Measurements from ENCODE around the gene KNCN.

Gene KNCN

DNA sequence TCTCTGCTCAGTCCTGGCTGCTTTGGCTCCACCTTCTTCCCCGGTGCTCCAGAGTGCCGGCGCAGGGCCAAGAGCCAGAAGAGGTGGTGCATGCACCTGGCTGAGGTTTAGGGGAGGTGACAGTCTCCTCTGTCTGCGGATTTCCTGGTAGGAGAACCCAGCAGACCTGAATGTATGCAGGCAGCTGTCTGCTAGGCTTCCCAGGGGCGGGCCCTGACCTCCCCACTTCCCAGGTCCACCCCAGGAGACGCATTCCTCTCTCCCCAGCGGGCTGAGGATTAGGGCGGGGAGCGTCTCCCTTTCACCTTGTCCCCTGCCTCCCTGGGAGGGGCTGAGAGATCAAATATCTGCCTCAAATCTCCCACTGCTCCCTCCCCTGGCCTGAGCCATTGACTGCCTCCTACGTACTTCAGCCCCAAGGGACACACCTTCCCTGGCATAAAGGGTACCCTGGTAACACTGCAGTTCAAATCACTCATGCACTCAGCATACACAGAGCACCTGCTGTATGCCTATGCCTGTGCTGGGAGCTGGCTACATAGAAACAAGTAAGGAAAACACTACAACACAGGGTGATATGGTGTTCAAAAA lies 34.3 kb downstream of the KNCN start:
- no peaks in the 10 kb centered on the region for H3K36me3 ChIP-seq (ENCODE audit: control insufficient read depth, low read length)
- H3K4me1 ChIP-seq (ENCODE audit: control insufficient read depth, low read length) = no peaks in the 10 kb centered on the region
- H3K79me2 ChIP-seq (ENCODE audit: control insufficient read depth, low read length) = no peaks in the 10 kb centered on the region
- H3K4me3 ChIP-seq (ENCODE audit: low read length) = no peak overlapping the region
- peaks cover 32% of the 10 kb centered on the region for H3K27me3 ChIP-seq (ENCODE audit: control insufficient read depth, low read length)
- no peaks in the 10 kb centered on the region for H3K9me3 ChIP-seq (ENCODE audit: control insufficient read depth, insufficient read depth, low read length)
- TF ChIP-seq, protein P1, sequence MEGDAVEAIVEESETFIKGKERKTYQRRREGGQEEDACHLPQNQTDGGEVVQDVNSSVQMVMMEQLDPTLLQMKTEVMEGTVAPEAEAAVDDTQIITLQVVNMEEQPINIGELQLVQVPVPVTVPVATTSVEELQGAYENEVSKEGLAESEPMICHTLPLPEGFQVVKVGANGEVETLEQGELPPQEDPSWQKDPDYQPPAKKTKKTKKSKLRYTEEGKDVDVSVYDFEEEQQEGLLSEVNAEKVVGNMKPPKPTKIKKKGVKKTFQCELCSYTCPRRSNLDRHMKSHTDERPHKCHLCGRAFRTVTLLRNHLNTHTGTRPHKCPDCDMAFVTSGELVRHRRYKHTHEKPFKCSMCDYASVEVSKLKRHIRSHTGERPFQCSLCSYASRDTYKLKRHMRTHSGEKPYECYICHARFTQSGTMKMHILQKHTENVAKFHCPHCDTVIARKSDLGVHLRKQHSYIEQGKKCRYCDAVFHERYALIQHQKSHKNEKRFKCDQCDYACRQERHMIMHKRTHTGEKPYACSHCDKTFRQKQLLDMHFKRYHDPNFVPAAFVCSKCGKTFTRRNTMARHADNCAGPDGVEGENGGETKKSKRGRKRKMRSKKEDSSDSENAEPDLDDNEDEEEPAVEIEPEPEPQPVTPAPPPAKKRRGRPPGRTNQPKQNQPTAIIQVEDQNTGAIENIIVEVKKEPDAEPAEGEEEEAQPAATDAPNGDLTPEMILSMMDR (IDR thresholded peaks at IDR 0.05; ENCODE audit: low read depth, low read length, poor library complexity, severe bottlenecking) = no peak
- no peak for TF ChIP-seq EZH2phosphoT487 (IDR thresholded peaks at IDR 0.05; ENCODE audit: borderline replicate concordance, low read length)
- no peaks in the 10 kb centered on the region for H3K9me2 ChIP-seq (replicated peaks; ENCODE audit: control insufficient read depth, low read length)
- H3K27ac ChIP-seq (ENCODE audit: low read depth, low read length) = no peak overlapping the region
- H3F3A ChIP-seq (ENCODE audit: control insufficient read depth, insufficient read depth) = no peaks in the 10 kb centered on the region
- H3K4me2 ChIP-seq (ENCODE audit: low read length) = no peak overlapping the region
- no peaks in the 10 kb centered on the region; the same call in 1 of the 2 replicates for H4K20me1 ChIP-seq (ENCODE audit: control insufficient read depth, insufficient read depth, low read depth, low read length)

DNA sequence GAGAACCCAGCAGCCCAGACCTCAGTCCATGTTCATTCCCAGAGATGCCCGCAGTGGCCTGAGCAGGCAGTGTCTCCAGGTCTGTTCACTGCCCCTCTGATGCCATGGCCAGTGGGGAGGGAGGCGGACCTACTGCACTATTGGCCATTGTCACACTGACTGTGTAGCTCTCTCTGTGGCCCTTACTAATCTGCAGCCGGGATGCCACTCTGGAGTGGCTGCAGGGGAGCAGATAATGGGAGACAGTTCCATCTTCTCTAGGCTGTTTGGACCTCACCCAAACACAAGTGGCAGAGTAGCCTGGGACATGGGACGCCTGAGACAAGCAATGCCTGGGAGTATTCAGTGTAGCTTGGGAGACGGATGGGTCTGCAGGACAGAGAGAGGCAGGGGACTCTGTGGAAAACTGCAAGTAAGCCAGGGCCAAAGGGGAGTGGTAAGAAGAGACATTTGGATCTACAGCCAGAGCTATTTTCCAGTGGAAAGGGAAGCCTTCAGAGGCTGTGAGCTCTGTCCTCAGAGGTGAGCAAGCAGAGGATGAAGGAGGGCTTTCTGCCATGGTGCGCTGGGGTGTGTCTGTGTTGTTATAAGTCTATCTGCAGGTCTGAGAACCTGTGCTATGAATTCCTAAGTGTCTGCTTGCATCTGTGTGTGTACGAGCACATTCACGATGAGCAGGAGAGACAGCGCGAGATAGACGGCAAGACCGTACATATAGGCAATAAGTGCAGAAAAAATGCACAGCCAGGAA lies 35.1 kb downstream of the KNCN start:
- H4K20me1 ChIP-seq (ENCODE audit: control insufficient read depth, insufficient read depth, low read depth, low read length) = no peaks in the 10 kb centered on the region; the same call in 1 of the 2 replicates
- no peaks in the 10 kb centered on the region for H3F3A ChIP-seq (ENCODE audit: control insufficient read depth, insufficient read depth)
- H3K4me1 ChIP-seq (ENCODE audit: control insufficient read depth, low read length) = no peaks in the 10 kb centered on the region
- H3K4me2 ChIP-seq (ENCODE audit: low read length) = no peak overlapping the region
- H3K36me3 ChIP-seq (ENCODE audit: control insufficient read depth, low read length) = no peaks in the 10 kb centered on the region
- H3K4me3 ChIP-seq (ENCODE audit: low read length) = no peak overlapping the region
- no peak for TF ChIP-seq EZH2phosphoT487 (IDR thresholded peaks at IDR 0.05; ENCODE audit: borderline replicate concordance, low read length)
- TF ChIP-seq, protein P1 (IDR thresholded peaks at IDR 0.05; ENCODE audit: low read depth, low read length, poor library complexity, severe bottlenecking) = no peak
- H3K27ac ChIP-seq (ENCODE audit: low read depth, low read length) = no peak overlapping the region
- no peaks in the 10 kb centered on the region for H3K9me2 ChIP-seq (replicated peaks; ENCODE audit: control insufficient read depth, low read length)
- H3K9me3 ChIP-seq (ENCODE audit: control insufficient read depth, insufficient read depth, low read length) = no peaks in the 10 kb centered on the region
- no peaks in the 10 kb centered on the region for H3K79me2 ChIP-seq (ENCODE audit: control insufficient read depth, low read length)
- peaks cover 28% of the 10 kb centered on the region; the same call in 1 of the 2 replicates for H3K27me3 ChIP-seq (ENCODE audit: control insufficient read depth, low read length)

DNA sequence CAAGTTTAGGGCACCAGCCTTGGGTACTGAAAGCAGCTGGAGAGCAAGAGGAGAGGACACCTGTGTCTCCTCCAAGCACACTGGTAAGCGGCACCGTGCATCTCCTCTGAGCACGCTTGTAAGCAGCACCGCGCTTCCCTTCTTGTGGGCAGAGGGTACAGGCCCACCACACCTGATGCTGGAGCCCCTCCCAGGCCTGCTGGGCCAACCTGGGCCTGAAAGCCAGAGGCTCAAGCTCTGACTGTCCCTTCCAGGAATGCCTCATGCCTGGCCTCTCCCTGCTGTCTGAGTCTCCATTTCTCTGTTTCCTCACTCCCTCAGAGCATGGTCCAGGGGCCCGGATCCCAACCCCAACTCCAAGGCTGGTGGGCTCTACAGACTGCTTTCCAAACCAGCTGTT lies 35.9 kb downstream of the KNCN start:
- TF ChIP-seq, protein P1 (IDR thresholded peaks at IDR 0.05; ENCODE audit: low read depth, low read length, poor library complexity, severe bottlenecking) = no peak
- TF ChIP-seq EZH2phosphoT487 (IDR thresholded peaks at IDR 0.05; ENCODE audit: borderline replicate concordance, low read length) = no peak
- H3K9me3 ChIP-seq (ENCODE audit: control insufficient read depth, insufficient read depth, low read length) = no peaks in the 10 kb centered on the region
- H3K4me2 ChIP-seq (ENCODE audit: low read length) = no peak overlapping the region
- H3K79me2 ChIP-seq (ENCODE audit: control insufficient read depth, low read length) = no peaks in the 10 kb centered on the region
- H3K27me3 ChIP-seq (ENCODE audit: control insufficient read depth, low read length) = peaks cover 24% of the 10 kb centered on the region; the same call in 1 of the 2 replicates
- H3F3A ChIP-seq (ENCODE audit: control insufficient read depth, insufficient read depth) = no peaks in the 10 kb centered on the region
- H3K4me3 ChIP-seq (ENCODE audit: low read length) = no peak overlapping the region
- no peaks in the 10 kb centered on the region; the same call in 1 of the 2 replicates for H4K20me1 ChIP-seq (ENCODE audit: control insufficient read depth, insufficient read depth, low read depth, low read length)
- H3K36me3 ChIP-seq (ENCODE audit: control insufficient read depth, low read length) = no peaks in the 10 kb centered on the region
- no peaks in the 10 kb centered on the region for H3K4me1 ChIP-seq (ENCODE audit: control insufficient read depth, low read length)
- H3K27ac ChIP-seq (ENCODE audit: low read depth, low read length) = no peak overlapping the region
- H3K9me2 ChIP-seq (replicated peaks; ENCODE audit: control insufficient read depth, low read length) = no peaks in the 10 kb centered on the region
